H9 (cell line): Measurements from ENCODE around the gene PPP2CA. TPM values are rescaled to one million over a fixed set of nuclear protein-coding genes. Genes with fewer than 3 reads are reported as not detected.

Source experiments
- DNase-seq: peaks from one replicate; pipeline ENCODE4 v3.0.0-alpha.2; 2017
- H2AFZ ChIP-seq: one replicate; pipeline ENCODE4 v1.6.1; 2013; ENCODE audit warnings: mild to moderate bottlenecking, low read length, control low read depth, moderate library complexity
- H2AK5ac ChIP-seq: 2 replicates; pipeline ENCODE4 v1.6.1; 2013; ENCODE audit warnings: low read length, control low read depth, mixed read lengths; ENCODE audit not compliant: insufficient read length
- H2BK120ac ChIP-seq: one replicate; pipeline ENCODE4 v1.6.1; 2013; ENCODE audit warnings: low read depth, mild to moderate bottlenecking, low read length, control low read depth, inconsistent platforms; ENCODE audit not compliant: poor library complexity, severe bottlenecking
- H2BK12ac ChIP-seq: 2 replicates; pipeline ENCODE4 v1.6.1; 2013; ENCODE audit warnings: low read length, control low read depth, mixed read lengths, low read depth; ENCODE audit not compliant: insufficient read length
- H2BK15ac ChIP-seq: 2 replicates; pipeline ENCODE4 v1.6.1; 2013; ENCODE audit warnings: low read depth, low read length, control low read depth
- H2BK20ac ChIP-seq: one replicate; pipeline ENCODE4 v1.6.1; 2013; ENCODE audit warnings: low read depth, mild to moderate bottlenecking, low read length, control low read depth, inconsistent platforms; ENCODE audit not compliant: poor library complexity, severe bottlenecking
- H2BK5ac ChIP-seq: 2 replicates; pipeline ENCODE4 v1.6.1; 2013; ENCODE audit warnings: low read length, control low read depth, mixed read lengths; ENCODE audit not compliant: insufficient read length
- H3K14ac ChIP-seq: 2 replicates; pipeline ENCODE4 v1.6.1; 2013; ENCODE audit warnings: low read length, control low read depth; ENCODE audit not compliant: insufficient read depth
- H3K18ac ChIP-seq: 2 replicates; pipeline ENCODE4 v1.6.1; 2013; ENCODE audit warnings: low read depth, mild to moderate bottlenecking, mixed read lengths, low read length, control low read depth; ENCODE audit not compliant: insufficient read length
- H3K23ac ChIP-seq: 2 replicates; pipeline ENCODE4 v1.6.1; 2013; ENCODE audit warnings: low read length, control low read depth, mixed read lengths, low read depth; ENCODE audit not compliant: insufficient read length
- H3K23me2 ChIP-seq: 2 replicates; pipeline ENCODE4 v1.6.1; 2013; ENCODE audit warnings: low read depth, mild to moderate bottlenecking, mixed read lengths, low read length, control low read depth; ENCODE audit not compliant: insufficient read length, poor library complexity, severe bottlenecking
- H3K27ac ChIP-seq: 2 replicates; pipeline ENCODE4 v1.5.1; 2013; ENCODE audit warnings: low read length, control low read depth, mixed read lengths, low read depth; ENCODE audit not compliant: insufficient read length
- H3K27me3 ChIP-seq: 2 replicates; pipeline ENCODE4 v1.6.1; 2013; ENCODE audit warnings: low read length, control low read depth, inconsistent platforms; ENCODE audit not compliant: insufficient read depth
- H3K4ac ChIP-seq: 2 replicates; pipeline ENCODE4 v1.6.1; 2013; ENCODE audit warnings: low read depth, mild to moderate bottlenecking, control low read depth, inconsistent platforms, low read length, moderate library complexity
- H3K4me1 ChIP-seq: 2 replicates; pipeline ENCODE4 v1.6.1; 2013; ENCODE audit warnings: low read length, control low read depth, inconsistent platforms; ENCODE audit not compliant: insufficient read depth
- H3K4me2 ChIP-seq: 2 replicates; pipeline ENCODE4 v1.6.1; 2013; ENCODE audit warnings: low read length, control low read depth, mixed read lengths; ENCODE audit not compliant: insufficient read length, insufficient read depth
- H3K56ac ChIP-seq: 2 replicates; pipeline ENCODE4 v1.6.1; 2013; ENCODE audit warnings: low read depth, mild to moderate bottlenecking, mixed read lengths, low read length, control low read depth; ENCODE audit not compliant: insufficient read length
- H3K79me1 ChIP-seq: 2 replicates; pipeline ENCODE4 v1.6.1; 2013; ENCODE audit warnings: low read depth, mild to moderate bottlenecking, moderate library complexity, low read length, control low read depth, inconsistent platforms; ENCODE audit not compliant: insufficient read depth, poor library complexity, severe bottlenecking
- H3K79me2 ChIP-seq: 2 replicates; pipeline ENCODE4 v1.6.1; 2013; ENCODE audit warnings: low read length, control low read depth, inconsistent platforms; ENCODE audit not compliant: insufficient read depth
- H3K9ac ChIP-seq: 2 replicates; pipeline ENCODE4 v1.6.1; 2013; ENCODE audit warnings: low read length, control low read depth, mixed read lengths; ENCODE audit not compliant: insufficient read length; ENCODE audit errors: extremely low read depth
- H3K9me3 ChIP-seq: one replicate; pipeline ENCODE4 v1.6.1; 2013; ENCODE audit warnings: low read depth, low read length, inconsistent platforms; ENCODE audit not compliant: control insufficient read depth
- H3T11ph ChIP-seq: one replicate; pipeline ENCODE4 v1.6.1; 2013; ENCODE audit warnings: mild to moderate bottlenecking, low read length, control low read depth, inconsistent platforms
- H4K20me1 ChIP-seq: one replicate; pipeline ENCODE4 v1.6.1; 2013; ENCODE audit not compliant: control insufficient read depth, insufficient read length, insufficient read depth
- H4K5ac ChIP-seq: 2 replicates; pipeline ENCODE4 v1.6.1; 2013; ENCODE audit warnings: low read depth, mild to moderate bottlenecking, mixed read lengths, low read length, control low read depth; ENCODE audit not compliant: insufficient read length
- H4K8ac ChIP-seq: replicated peaks from 2 replicates; pipeline ENCODE4 v1.6.1; 2013; ENCODE audit warnings: low read length, control low read depth, mixed read lengths, low read depth; ENCODE audit not compliant: insufficient read length
- H4K91ac ChIP-seq: 2 replicates; pipeline ENCODE4 v1.6.1; 2013; ENCODE audit warnings: low read depth, mild to moderate bottlenecking, moderate library complexity, mixed read lengths, low read length, control low read depth; ENCODE audit not compliant: insufficient read length
- H3K27ac Mint-ChIP-seq, 3 experiments: 2 replicates in 2 of 3; 3 replicates in 1 of 3; pipeline ENCODE4 v1.8.0; 2020 to 2021; ENCODE audit warnings: mixed read lengths in 3 of 3, mild to moderate bottlenecking in 1 of 3, moderate library complexity in 1 of 3
- H3K27me3 Mint-ChIP-seq: 2 replicates; pipeline ENCODE4 v1.8.0; 2021; ENCODE audit warnings: low read depth, mild to moderate bottlenecking, moderate library complexity, mixed read lengths
- H3K36me3 Mint-ChIP-seq, 3 experiments: 2 replicates in 2 of 3; 3 replicates in 1 of 3; pipeline ENCODE4 v1.8.0; 2020 to 2021; ENCODE audit warnings: low read depth in 3 of 3, mixed read lengths in 3 of 3; ENCODE audit not compliant: insufficient read depth in 1 of 3
- H3K4me1 Mint-ChIP-seq, 2 experiments: 2 replicates each; pipeline ENCODE4 v1.8.0; 2020; ENCODE audit warnings: mixed read lengths in 2 of 2
- H3K4me3 Mint-ChIP-seq, 2 experiments: 2 replicates in 1 of 2; 3 replicates in 1 of 2; pipeline ENCODE4 v1.8.0; 2020 to 2021; ENCODE audit warnings: mild to moderate bottlenecking in 2 of 2, mixed read lengths in 2 of 2, moderate library complexity in 1 of 2
- H3K9me3 Mint-ChIP-seq, 2 experiments: 2 replicates in 1 of 2; 3 replicates in 1 of 2; pipeline ENCODE4 v1.8.0; 2020; ENCODE audit warnings: mild to moderate bottlenecking in 2 of 2, mixed read lengths in 2 of 2, moderate library complexity in 1 of 2
- CTCF ChIP-seq: fragments of 200-600 bp; sonication (generic); conservative IDR thresholded peaks from 3 replicates; pipeline ENCODE4 v1.8.0; 2021; ENCODE audit warnings: antibody characterized with exemption, mild to moderate bottlenecking
- WGBS: extraction: QIAGEN DNeasy Blood & Tissue Kit; methylation state at CpG from one replicate; pipeline ENCODE4 v1.1.7; 2013; ENCODE audit warnings: missing lambda C conversion rate, low lambda C conversion rate, mixed read lengths; ENCODE audit not compliant: insufficient read length; ENCODE audit errors: extremely low coverage; 5-methylcytosine and 5-hydroxymethylcytosine counted together
- total RNA-seq: library from RNA; stranded (reverse); gene quantifications from 2 replicates; pipeline ENCODE4 v1.2.1, GENCODE V29; 2021

Gene PPP2CA
- total RNA-seq, 1 experiment from 2014 or later = 244 TPM

GRCh38 chr5:134204575-134204974 lies 21.3 kb downstream of the PPP2CA start:
- no peak overlapping the region for H3T11ph ChIP-seq
- peaks cover 33 to 69% (median 65%) of the 10 kb centered on the region in 3 experiments; a peak in 6 of 7 replicates for H3K36me3 Mint-ChIP-seq
- no peak for TF ChIP-seq CTCF

More at GRCh38 chr5:134204575-134204974, 21.3 kb downstream of the PPP2CA start:
- H2AK5ac ChIP-seq = no peak overlapping the region
- no peak overlapping the region for H2AFZ ChIP-seq
- no peak overlapping the region for H3K18ac ChIP-seq
- H3K79me2 ChIP-seq = peaks cover 25% of the 10 kb centered on the region; the same call in 1 of the 2 replicates
- H3K23me2 ChIP-seq = no peaks in the 10 kb centered on the region
- H3K4me2 ChIP-seq = no peak overlapping the region
- H3K27me3 ChIP-seq = no peaks in the 10 kb centered on the region
- H3K4me1 Mint-ChIP-seq = peaks cover 6 to 9% of the 10 kb centered on the region in 2 experiments
- no peaks in the 10 kb centered on the region for H3K27me3 Mint-ChIP-seq
- peaks cover 8% of the 10 kb centered on the region for H3K79me1 ChIP-seq
- no peak overlapping the region for H3K14ac ChIP-seq
- no peak for DNase-seq
- H4K91ac ChIP-seq = no peak overlapping the region
- H4K20me1 ChIP-seq = no peaks in the 10 kb centered on the region
- no peak overlapping the region for H3K56ac ChIP-seq
- no peaks in the 10 kb centered on the region for H3K9me3 ChIP-seq
- no peak overlapping the region for H2BK20ac ChIP-seq
- no peak overlapping the region for H4K8ac ChIP-seq
- H2BK15ac ChIP-seq = no peak overlapping the region
- no peak overlapping the region for H3K27ac ChIP-seq
- H3K27ac Mint-ChIP-seq = peak overlapping the region; percentile 49 to 83 (median 65); a peak in 4 of 7 replicates
- H3K23ac ChIP-seq = no peak overlapping the region
- no peak overlapping the region for H3K9ac ChIP-seq
- no peak overlapping the region for H2BK120ac ChIP-seq
- no CpG with 5 or more reads among the region's 4 CpGs for WGBS
- H3K4me1 ChIP-seq = no peaks in the 10 kb centered on the region
- no peak overlapping the region for H4K5ac ChIP-seq
- H3K4ac ChIP-seq = no peak overlapping the region
- H2BK12ac ChIP-seq = no peak overlapping the region
- H3K4me3 Mint-ChIP-seq = no peak overlapping the region
- H3K9me3 Mint-ChIP-seq = no peaks in the 10 kb centered on the region; a peak in 1 of 5 replicates
- H2BK5ac ChIP-seq = no peak overlapping the region
